ENCODE data around the gene LTN1. TPM values are rescaled to one million over a fixed set of nuclear protein-coding genes. Genes with fewer than 3 reads are reported as not detected.

LTN1 gene
- total RNA-seq, 1 experiment from 2014 or later: 23.9 TPM

- Histone ChIP-seq H2AK5ac (ENCODE audit: insufficient read length, low read length) (no peak overlapping the region), H3K9ac (ENCODE audit: extremely low read depth, insufficient read length, low read length) (no peak overlapping the region), H2BK120ac (ENCODE audit: low read depth, low read length, poor library complexity, severe bottlenecking) (no peak overlapping the region), H4K8ac (replicated peaks; ENCODE audit: insufficient read length, low read depth, low read length) (no peak overlapping the region), H3K18ac (ENCODE audit: insufficient read length, low read depth, low read length) (no peak overlapping the region), H3K14ac (ENCODE audit: insufficient read depth, low read length) (no peak overlapping the region), H3K27me3 (ENCODE audit: insufficient read depth, low read length) (no peaks in the 10 kb centered on the region), H4K5ac (ENCODE audit: insufficient read length, low read depth, low read length) (no peak overlapping the region), H3K4me2 (ENCODE audit: insufficient read depth, insufficient read length, low read length) (no peak overlapping the region), H3K9me3 (ENCODE audit: control insufficient read depth, low read depth, low read length) (no peaks in the 10 kb centered on the region), H2BK5ac (ENCODE audit: insufficient read length, low read length) (no peak overlapping the region), H3K4ac (ENCODE audit: low read depth, low read length) (no peak overlapping the region), H2AFZ (ENCODE audit: low read length) (no peak overlapping the region), H3K27ac (ENCODE audit: insufficient read length, low read depth, low read length) (no peak overlapping the region), H3K79me1 (ENCODE audit: insufficient read depth, low read depth, low read length, poor library complexity, severe bottlenecking) (no peaks in the 10 kb centered on the region), H2BK15ac (ENCODE audit: low read depth, low read length) (no peak overlapping the region), H3T11ph (ENCODE audit: low read length) (no peak overlapping the region), H4K91ac (ENCODE audit: insufficient read length, low read depth, low read length) (no peak overlapping the region), H3K4me1 (ENCODE audit: insufficient read depth, low read length) (no peaks in the 10 kb centered on the region), H4K20me1 (ENCODE audit: control insufficient read depth, insufficient read depth, insufficient read length) (no peaks in the 10 kb centered on the region), H3K79me2 (ENCODE audit: insufficient read depth, low read length) (no peaks in the 10 kb centered on the region), H3K56ac (ENCODE audit: insufficient read length, low read depth, low read length) (no peak overlapping the region), H2BK20ac (ENCODE audit: low read depth, low read length, poor library complexity, severe bottlenecking) (no peak overlapping the region), H3K23me2 (ENCODE audit: insufficient read length, low read depth, low read length, poor library complexity, severe bottlenecking) (no peaks in the 10 kb centered on the region), H2BK12ac (ENCODE audit: insufficient read length, low read depth, low read length) (no peak overlapping the region), H3K23ac (ENCODE audit: insufficient read length, low read depth, low read length) (no peak overlapping the region)
- Mint-ChIP-seq H3K36me3 (ENCODE audit: insufficient read depth in 1 of 3, low read depth in 3 of 3) (no peaks in the 10 kb centered on the region), H3K4me3 (no peak overlapping the region), H3K4me1 (no peaks in the 10 kb centered on the region), H3K27ac (no peak overlapping the region), H3K9me3 (no peaks in the 10 kb centered on the region; a peak in 3 of 5 replicates), H3K27me3 (ENCODE audit: low read depth) (no peaks in the 10 kb centered on the region)
- no peak for TF ChIP-seq CTCF (conservative IDR thresholded peaks at IDR 0.05)
- DNase-seq: no peak
- WGBS (ENCODE audit: extremely low coverage, insufficient read length, low lambda C conversion rate): no CpG with 5 or more reads among the region's 18 CpGs
Observed at GRCh38 chr21:28903448-28903847, 89.2 kb downstream of the LTN1 start.

Measured in H9 (cell line).